Measurements from ENCODE around the gene ST6GALNAC6.
"Not testable (repeated sequence)": the region's sequence is repeated elsewhere in the genome, so short reads cannot be mapped to it uniquely, and the experiment has no call there.

Gene ST6GALNAC6

GRCh38 chr9:127884427-127884911 is 14.9 kb downstream of the ST6GALNAC6 start:
- no peak for DNase-seq (ENCODE audit: low spot score)
- H3K4me3 Mint-ChIP-seq, result no peak overlapping the region
- no peaks in the 10 kb centered on the region for H3K4me1 Mint-ChIP-seq (ENCODE audit: low read depth)
- H3K27me3 Mint-ChIP-seq (ENCODE audit: low read depth), result no peaks in the 10 kb centered on the region
- no peaks in the 10 kb centered on the region for H3K9me3 Mint-ChIP-seq
- peak overlapping the region; percentile 41 for H3K27ac Mint-ChIP-seq
- H3K36me3 Mint-ChIP-seq (ENCODE audit: low read depth), result peaks cover 39% of the 10 kb centered on the region

DNA sequence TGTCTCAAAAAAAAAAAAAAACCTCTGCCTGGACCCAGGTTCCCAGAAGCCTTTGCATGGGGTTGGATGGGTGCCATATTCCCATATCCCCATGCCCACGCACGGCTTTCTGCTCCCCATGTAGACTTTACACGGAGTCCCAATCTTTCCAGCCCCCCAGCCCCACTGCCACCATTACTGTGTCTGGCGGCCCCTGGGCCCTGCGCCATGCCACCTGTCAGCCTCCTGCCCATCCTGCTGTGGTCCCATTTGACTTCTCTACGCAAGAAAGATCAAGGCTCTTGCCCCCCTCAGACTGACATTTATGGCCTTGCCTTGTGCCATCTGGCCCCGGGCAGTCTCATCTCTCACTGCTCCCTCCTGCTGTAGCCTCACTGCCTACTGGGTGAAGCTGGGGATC is 15.4 kb downstream of the ST6GALNAC6 start:
- no peaks in the 10 kb centered on the region for H3K9me3 Mint-ChIP-seq
- H3K4me1 Mint-ChIP-seq (ENCODE audit: low read depth), result no peaks in the 10 kb centered on the region
- peaks cover 41% of the 10 kb centered on the region for H3K36me3 Mint-ChIP-seq (ENCODE audit: low read depth)
- H3K27ac Mint-ChIP-seq, result peak overlapping the region; percentile 41
- no peak for DNase-seq (ENCODE audit: low spot score)
- no peak overlapping the region for H3K4me3 Mint-ChIP-seq
- H3K27me3 Mint-ChIP-seq (ENCODE audit: low read depth), result no peaks in the 10 kb centered on the region

DNA sequence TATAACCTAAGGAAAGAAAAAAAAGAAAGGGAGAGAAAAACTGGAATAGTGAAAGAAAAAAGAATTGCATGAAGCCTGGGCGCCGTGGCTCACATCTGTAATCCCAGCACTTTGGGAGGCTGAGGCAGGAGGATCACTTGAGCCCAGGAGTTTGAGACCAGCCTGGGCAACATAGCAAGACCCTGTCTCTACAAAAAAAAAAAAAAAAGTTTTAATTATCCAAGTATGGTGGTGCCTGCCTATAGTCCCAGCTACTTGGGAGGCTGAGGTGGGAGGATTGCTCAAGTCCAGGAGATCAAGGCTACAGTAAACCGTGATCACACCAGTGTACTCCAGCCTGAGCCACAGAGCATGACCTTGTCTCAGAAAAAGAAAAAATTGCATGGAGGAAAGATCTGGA is 17.7 kb downstream of the ST6GALNAC6 start:
- not testable (repeated sequence) for H3K4me1 Mint-ChIP-seq (ENCODE audit: low read depth)

DNA sequence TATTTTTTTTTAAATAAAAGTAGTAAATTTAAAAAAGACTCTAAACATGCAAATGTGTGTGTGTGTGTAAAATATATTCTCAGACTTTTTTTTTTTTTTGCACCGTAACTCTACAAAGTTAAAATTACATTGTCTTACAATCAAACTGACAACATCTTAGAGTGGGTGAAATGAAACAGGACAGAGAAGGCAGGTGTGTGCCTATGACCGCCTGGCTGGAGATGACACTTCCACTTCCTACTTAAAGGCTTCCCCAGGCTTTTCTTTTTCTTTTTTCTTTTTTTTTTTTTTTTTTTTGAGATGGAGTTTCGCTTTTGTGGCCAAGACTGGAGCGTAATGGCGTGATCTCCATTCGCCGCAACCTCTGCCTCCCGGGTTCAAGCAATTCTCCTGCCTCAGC is 19.3 kb downstream of the ST6GALNAC6 start:
- H3K4me1 Mint-ChIP-seq (ENCODE audit: low read depth), result no peaks in the 10 kb centered on the region
- peaks cover 29% of the 10 kb centered on the region for H3K36me3 Mint-ChIP-seq (ENCODE audit: low read depth)
- no peak overlapping the region for H3K4me3 Mint-ChIP-seq
- H3K27ac Mint-ChIP-seq, result no peak overlapping the region
- H3K9me3 Mint-ChIP-seq, result no peaks in the 10 kb centered on the region
- H3K27me3 Mint-ChIP-seq (ENCODE audit: low read depth), result peaks cover 6% of the 10 kb centered on the region
- DNase-seq (ENCODE audit: low spot score), result no peak

More for the DNA sequence above, 17.7 kb downstream of the ST6GALNAC6 start:
- H3K27ac Mint-ChIP-seq; H3K27me3 Mint-ChIP-seq (ENCODE audit: low read depth); H3K4me3 Mint-ChIP-seq; H3K9me3 Mint-ChIP-seq; DNase-seq (ENCODE audit: low spot score): not testable (repeated sequence)
- peaks cover 38% of the 10 kb centered on the region for H3K36me3 Mint-ChIP-seq (ENCODE audit: low read depth)

- DNase-seq (ENCODE audit: low spot score), result no peak
- H3K27ac Mint-ChIP-seq, result no peak overlapping the region
- peaks cover 17% of the 10 kb centered on the region for H3K36me3 Mint-ChIP-seq (ENCODE audit: low read depth)
- H3K4me3 Mint-ChIP-seq, result no peak overlapping the region
- no peaks in the 10 kb centered on the region for H3K9me3 Mint-ChIP-seq
- H3K27me3 Mint-ChIP-seq (ENCODE audit: low read depth), result peaks cover 6% of the 10 kb centered on the region
- H3K4me1 Mint-ChIP-seq (ENCODE audit: low read depth), result no peaks in the 10 kb centered on the region
These were observed 20.6 kb downstream of the ST6GALNAC6 start for GRCh38 chr9:127878652-127879390.

DNA sequence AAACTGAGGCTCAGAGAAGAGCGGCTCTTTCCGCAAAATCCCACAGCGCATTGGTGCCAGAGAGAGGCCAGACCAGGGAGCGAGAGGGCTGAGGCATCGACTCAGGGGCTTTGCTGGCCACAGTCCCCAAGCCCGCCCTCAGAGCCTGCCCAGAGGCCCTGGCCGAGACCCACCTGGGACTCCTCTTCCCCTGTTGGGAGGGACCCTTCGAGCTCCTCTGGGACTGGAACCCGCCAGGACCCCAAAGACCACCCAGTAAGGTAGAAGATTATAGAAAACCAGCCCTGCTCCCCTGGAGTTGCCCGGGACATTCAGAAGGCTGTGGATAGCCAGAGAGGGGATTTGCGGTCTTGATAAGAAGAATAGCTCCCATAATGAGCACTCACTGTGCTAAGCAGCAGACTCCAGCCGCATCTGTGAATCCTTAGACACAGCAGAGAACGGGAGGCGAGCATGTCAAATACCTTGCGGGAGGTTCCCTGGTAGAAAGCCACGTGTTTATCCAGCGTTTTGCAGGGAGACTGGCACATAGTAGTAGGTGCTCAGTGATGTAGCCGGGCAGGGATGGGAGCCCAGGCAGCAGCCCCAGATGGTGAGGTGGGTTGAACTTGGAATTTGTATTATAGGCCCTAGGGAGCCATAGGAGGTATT is 21.3 kb downstream of the ST6GALNAC6 start:
- no peaks in the 10 kb centered on the region for H3K9me3 Mint-ChIP-seq
- H3K36me3 Mint-ChIP-seq (ENCODE audit: low read depth), result peaks cover 17% of the 10 kb centered on the region
- peak overlapping the region; percentile 58 for H3K4me3 Mint-ChIP-seq
- no peak overlapping the region for H3K27ac Mint-ChIP-seq
- no peaks in the 10 kb centered on the region for H3K4me1 Mint-ChIP-seq (ENCODE audit: low read depth)
- no peak for DNase-seq (ENCODE audit: low spot score)
- H3K27me3 Mint-ChIP-seq (ENCODE audit: low read depth), result peaks cover 6% of the 10 kb centered on the region

GRCh38 chr9:127877566-127877998 is 21.8 kb downstream of the ST6GALNAC6 start, which contains the start of gene AK1:
AK1 (minus strand) TSS chr9:127877675; CDS start chr9:127874617, 3,058 bp downstream.
- H3K27me3 Mint-ChIP-seq (ENCODE audit: low read depth), result peaks cover 6% of the 10 kb centered on the region
- no peak for DNase-seq (ENCODE audit: low spot score)
- peaks cover 12% of the 10 kb centered on the region for H3K36me3 Mint-ChIP-seq (ENCODE audit: low read depth)
- no peak within 1 kb of the TSS for H3K27ac Mint-ChIP-seq
- no peaks in the 10 kb centered on the region for H3K4me1 Mint-ChIP-seq (ENCODE audit: low read depth)
- peak within 1 kb of the TSS; percentile 58 for H3K4me3 Mint-ChIP-seq
- no peaks in the 10 kb centered on the region for H3K9me3 Mint-ChIP-seq

DNA sequence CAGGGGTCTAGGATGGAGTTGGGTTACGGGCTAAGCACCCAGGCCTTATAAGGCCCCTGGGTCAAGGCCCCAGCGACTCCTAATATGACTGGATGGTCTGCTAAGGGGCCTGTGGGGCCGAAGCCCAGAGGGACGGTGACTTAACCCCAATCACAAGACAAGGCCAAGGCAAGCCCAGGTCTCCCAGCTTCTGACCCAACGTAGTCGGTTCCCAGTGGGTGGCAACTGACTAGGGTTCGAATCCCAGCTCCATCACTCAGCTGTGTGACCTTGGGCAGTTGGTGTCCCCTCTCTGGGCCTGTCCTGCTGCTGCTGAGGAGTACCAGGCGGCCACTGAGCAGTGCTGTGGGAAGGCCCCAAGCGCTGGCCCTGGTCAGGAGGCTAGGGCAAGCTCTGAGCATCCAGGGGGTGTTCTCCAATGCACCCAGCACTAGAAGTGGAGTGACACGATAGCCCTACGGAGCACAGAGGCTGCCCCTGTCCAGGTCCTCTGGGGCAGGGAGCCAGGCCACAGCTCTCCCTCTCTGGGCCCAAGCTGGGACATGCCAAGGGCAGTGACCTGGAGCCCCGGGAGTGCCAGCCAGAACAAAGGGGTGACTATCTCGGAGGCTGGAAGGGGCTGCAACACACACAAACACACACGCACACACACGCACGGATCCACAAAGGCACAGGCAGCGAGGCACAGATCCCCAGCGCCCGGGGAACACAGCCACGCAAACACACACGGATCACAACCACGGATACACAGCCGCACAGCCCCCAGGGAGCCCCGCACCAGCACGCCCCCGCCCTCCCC is 22.4 kb downstream of the ST6GALNAC6 start:
- H3K36me3 Mint-ChIP-seq (ENCODE audit: low read depth), result peaks cover 11% of the 10 kb centered on the region
- peaks cover 6% of the 10 kb centered on the region for H3K27me3 Mint-ChIP-seq (ENCODE audit: low read depth)
- peak overlapping the region; percentile 45 for H3K4me3 Mint-ChIP-seq
- H3K4me1 Mint-ChIP-seq (ENCODE audit: low read depth), result no peaks in the 10 kb centered on the region
- H3K27ac Mint-ChIP-seq, result no peak overlapping the region
- H3K9me3 Mint-ChIP-seq, result no peaks in the 10 kb centered on the region
- DNase-seq (ENCODE audit: low spot score), result no peak

GRCh38 chr9:127876026-127876763 is 23.2 kb downstream of the ST6GALNAC6 start:
- peaks cover 6% of the 10 kb centered on the region for H3K27me3 Mint-ChIP-seq (ENCODE audit: low read depth)
- DNase-seq (ENCODE audit: low spot score), result no peak
- no peaks in the 10 kb centered on the region for H3K4me1 Mint-ChIP-seq (ENCODE audit: low read depth)
- no peak overlapping the region for H3K27ac Mint-ChIP-seq
- H3K9me3 Mint-ChIP-seq, result no peaks in the 10 kb centered on the region
- H3K4me3 Mint-ChIP-seq, result no peak overlapping the region
- peaks cover 11% of the 10 kb centered on the region for H3K36me3 Mint-ChIP-seq (ENCODE audit: low read depth)

GRCh38 chr9:127875306-127875966 is 24.0 kb downstream of the ST6GALNAC6 start:
- H3K4me1 Mint-ChIP-seq (ENCODE audit: low read depth), result no peaks in the 10 kb centered on the region
- H3K9me3 Mint-ChIP-seq, result no peaks in the 10 kb centered on the region
- DNase-seq (ENCODE audit: low spot score), result no peak
- peaks cover 6% of the 10 kb centered on the region for H3K27me3 Mint-ChIP-seq (ENCODE audit: low read depth)
- H3K4me3 Mint-ChIP-seq, result no peak overlapping the region
- H3K27ac Mint-ChIP-seq, result peak overlapping the region; percentile 20
- H3K36me3 Mint-ChIP-seq (ENCODE audit: low read depth), result peaks cover 11% of the 10 kb centered on the region

DNA sequence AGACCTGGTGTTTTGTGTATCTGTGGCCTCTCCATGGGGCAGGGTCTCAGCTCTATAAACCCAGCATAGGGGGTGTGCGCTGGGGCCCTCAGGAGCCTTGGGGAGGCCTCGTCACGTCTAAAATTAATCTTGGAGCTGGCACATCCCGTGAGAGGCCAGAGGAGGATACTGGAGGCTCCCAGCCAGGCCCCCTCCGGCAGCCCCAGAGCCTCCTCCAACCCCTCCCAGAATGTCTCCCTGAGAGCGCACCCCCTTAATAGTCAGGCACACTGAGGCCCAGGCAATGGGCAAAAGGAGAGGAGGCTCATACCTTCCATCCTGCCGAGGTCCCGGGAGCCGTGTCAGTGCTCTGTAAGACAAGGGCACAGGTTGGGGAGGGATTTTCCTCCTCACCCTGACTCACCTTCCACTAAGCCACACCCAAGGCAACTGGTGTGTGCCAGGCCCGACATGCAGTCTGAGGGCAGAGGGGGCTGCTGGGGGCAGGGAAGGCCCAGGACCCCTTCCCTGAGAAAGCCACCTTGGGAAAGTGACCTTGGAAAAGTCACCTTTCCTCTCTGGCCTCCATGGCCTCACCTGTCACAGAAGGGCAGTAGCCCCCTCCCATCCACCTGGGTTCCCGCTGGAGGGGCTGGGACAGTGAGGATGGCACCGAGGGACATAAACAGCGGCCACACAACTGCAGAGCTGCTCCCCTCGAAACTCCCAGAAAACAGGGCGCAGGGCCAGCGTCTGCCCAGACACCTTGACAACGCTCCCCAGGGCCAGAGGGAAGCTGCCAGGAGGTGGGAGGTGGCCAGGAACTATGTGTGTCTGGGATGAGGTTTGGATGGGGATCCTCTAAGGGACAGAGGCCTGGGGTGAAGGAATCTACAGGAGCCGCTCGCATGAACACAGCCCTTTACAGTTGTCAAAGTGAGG is 24.8 kb downstream of the ST6GALNAC6 start:
- no peak overlapping the region for H3K27ac Mint-ChIP-seq
- peaks cover 11% of the 10 kb centered on the region for H3K36me3 Mint-ChIP-seq (ENCODE audit: low read depth)
- no peaks in the 10 kb centered on the region for H3K4me1 Mint-ChIP-seq (ENCODE audit: low read depth)
- H3K9me3 Mint-ChIP-seq, result no peaks in the 10 kb centered on the region
- peaks cover 6% of the 10 kb centered on the region for H3K27me3 Mint-ChIP-seq (ENCODE audit: low read depth)
- DNase-seq (ENCODE audit: low spot score), result no peak
- no peak overlapping the region for H3K4me3 Mint-ChIP-seq

- Mint-ChIP-seq H3K4me1 (ENCODE audit: low read depth) (no peaks in the 10 kb centered on the region), H3K9me3 (no peaks in the 10 kb centered on the region), H3K27ac (no peak overlapping the region), H3K4me3 (no peak overlapping the region), H3K27me3 (ENCODE audit: low read depth) (peaks cover 6% of the 10 kb centered on the region), H3K36me3 (ENCODE audit: low read depth) (peaks cover 9% of the 10 kb centered on the region)
- DNase-seq (ENCODE audit: low spot score), result no peak
These were observed 25.5 kb downstream of the ST6GALNAC6 start for GRCh38 chr9:127873886-127874285.
